Activated CD4-positive, alpha-beta T cell treated with anti-CD3 and anti-CD28 coated beads for 36 hours (primary cell): ENCODE measurements around the gene ENGASE. TPM values are rescaled to one million over a fixed set of nuclear protein-coding genes. Genes with fewer than 3 reads are reported as not detected.

Experiments
- ATAC-seq: fragments of 200-7000 bp; cut with Tn5 transposase; one replicate; pipeline ENCODE4 v1.10.0; 2021; ENCODE audit warnings: mild to moderate bottlenecking, moderate library complexity
- CTCF ChIA-PET: fragments of 350-600 bp; sonication (Branson Sonifier 250); formaldehyde crosslinking; loops from one replicate; lab custom pipeline; 2021; ENCODE audit warnings: antibody characterized with exemption; lab: Charles Lee
- POLR2A ChIA-PET: fragments of 350-600 bp; sonication (Branson Sonifier 250); formaldehyde crosslinking; loops from one replicate; lab custom pipeline; 2021; ENCODE audit warnings: antibody characterized with exemption, inconsistent platforms; lab: Charles Lee
- DNase-seq: peaks from one replicate; pipeline ENCODE4 v3.0.0-alpha.2; 2020
- H3K27ac Mint-ChIP-seq: one replicate; pipeline ENCODE4 v1.8.0; 2021; ENCODE audit warnings: mixed read lengths
- H3K27me3 Mint-ChIP-seq: one replicate; pipeline ENCODE4 v1.8.0; 2021; ENCODE audit warnings: mixed read lengths
- H3K36me3 Mint-ChIP-seq: one replicate; pipeline ENCODE4 v1.8.0; 2021; ENCODE audit warnings: low read depth, mixed read lengths
- H3K4me1 Mint-ChIP-seq: one replicate; pipeline ENCODE4 v1.8.0; 2021; ENCODE audit warnings: mixed read lengths
- H3K4me3 Mint-ChIP-seq: one replicate; pipeline ENCODE4 v1.8.0; 2021; ENCODE audit warnings: mild to moderate bottlenecking, moderate library complexity, mixed read lengths
- H3K9me3 Mint-ChIP-seq: one replicate; pipeline ENCODE4 v1.8.0; 2021; ENCODE audit warnings: low read depth, mixed read lengths
- intact Hi-C, 2 experiments: fragments of 100-400 bp; cut with DNase I in 1 of 2; cut with micrococcal nuclease in 1 of 2; formaldehyde crosslinking; loops; one replicate each; pipeline versions ENCODE4 v1.14.2 to v1.15.1; 2022 to 2024; cut with DNase I, micrococcal nuclease
- total RNA-seq, 2 experiments: library from RNA; stranded (reverse); gene quantifications; one replicate each; pipeline ENCODE4 v1.2.3, GENCODE V29; 2021

The ENGASE gene
- total RNA-seq, 2 experiments from 2014 or later: 17.3 to 23.7 TPM

DNA sequence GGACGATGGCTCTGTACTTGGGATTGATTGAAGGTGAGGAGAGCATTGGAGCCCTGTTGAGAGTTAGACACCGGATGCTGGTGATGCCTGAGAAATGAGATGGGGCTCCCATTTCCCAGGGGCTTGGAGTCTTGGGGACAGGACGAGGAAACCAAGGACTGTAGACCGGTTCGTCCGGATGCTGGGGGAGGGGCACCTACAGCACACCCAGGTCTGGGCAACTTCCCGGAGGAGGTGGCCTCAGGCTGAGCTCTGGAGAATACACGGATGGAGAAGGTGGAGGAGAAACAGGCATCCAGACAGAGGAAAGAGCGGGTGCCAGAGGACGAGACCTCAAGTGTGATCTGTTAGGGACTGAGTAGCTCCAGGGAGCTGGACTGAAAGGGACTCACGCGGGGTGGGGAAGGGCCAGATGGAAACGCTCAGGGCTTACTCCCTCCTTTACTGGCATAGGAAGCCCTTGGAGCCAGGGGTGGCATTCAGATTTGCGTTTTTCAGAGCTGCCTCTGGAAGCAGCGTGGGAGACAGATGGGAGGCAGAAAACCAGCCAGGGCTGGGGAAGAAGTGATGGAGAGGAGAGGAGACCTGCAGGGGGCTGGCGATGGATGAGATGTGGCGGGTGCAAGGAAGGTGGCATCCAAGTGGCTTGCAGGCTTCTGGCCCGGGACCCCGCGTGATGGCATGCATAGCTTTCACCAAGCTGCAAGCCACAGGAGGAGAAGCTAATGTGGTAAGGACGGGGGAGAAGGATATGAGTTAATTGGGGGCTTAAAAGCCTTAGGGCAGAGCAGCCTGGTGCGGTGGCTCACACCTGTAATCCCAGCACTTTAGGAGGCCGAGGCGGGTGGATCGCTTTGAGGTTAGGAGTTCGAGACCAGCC lies 42.4 kb upstream of the ENGASE start:
- ATAC-seq (no peak), DNase-seq (no peak)
- intact Hi-C loops: no loop called here
- H3K27ac Mint-ChIP-seq: no peak overlapping the region
- no peak overlapping the region for H3K4me3 Mint-ChIP-seq
- CTCF ChIA-PET: interaction anchor here (1.0 kb wide), 1 partner anchor 12 kb away, joined by 4 read pairs; no protein-coding TSS in a partner anchor
- POLR2A ChIA-PET: no interaction called here
- H3K4me1 Mint-ChIP-seq: no peaks in the 10 kb centered on the region
- peaks cover 2% of the 10 kb centered on the region for H3K27me3 Mint-ChIP-seq
- H3K9me3 Mint-ChIP-seq: no peaks in the 10 kb centered on the region
- no peaks in the 10 kb centered on the region for H3K36me3 Mint-ChIP-seq

DNA sequence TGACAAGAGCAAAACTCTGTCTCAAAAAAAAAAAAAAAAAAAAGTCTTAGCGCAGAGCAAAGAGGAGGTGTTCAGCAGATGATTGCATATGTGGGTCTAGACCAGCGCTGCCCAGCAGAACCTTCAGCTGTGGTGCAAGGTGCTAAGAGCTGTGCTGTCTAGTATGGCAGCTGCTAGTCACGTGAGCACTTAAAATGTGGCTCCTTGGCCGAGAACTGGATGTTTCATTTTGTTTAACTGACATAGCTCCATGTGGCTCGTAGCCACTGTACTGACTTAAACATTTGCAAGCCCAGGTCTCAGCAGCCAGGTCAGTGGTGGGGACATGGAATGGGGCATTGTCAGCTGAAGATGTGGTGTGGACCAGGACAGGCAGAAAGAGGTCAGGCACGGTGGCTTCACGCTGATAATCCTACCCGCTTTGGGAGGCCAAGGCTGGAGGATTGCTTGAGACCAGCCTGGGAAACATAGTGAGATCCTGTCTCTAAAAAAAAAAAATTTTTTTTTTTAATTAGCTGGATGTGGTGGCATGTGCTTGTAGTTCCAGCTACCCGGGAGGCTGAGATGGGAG lies 41.5 kb upstream of the ENGASE start:
- CTCF ChIA-PET: interaction anchor here (0.6 to 1.0 kb wide), 3 partner anchors 11 to 1312 kb away, joined by 3 to 4 read pairs (median 3); no protein-coding TSS in a partner anchor

DNA sequence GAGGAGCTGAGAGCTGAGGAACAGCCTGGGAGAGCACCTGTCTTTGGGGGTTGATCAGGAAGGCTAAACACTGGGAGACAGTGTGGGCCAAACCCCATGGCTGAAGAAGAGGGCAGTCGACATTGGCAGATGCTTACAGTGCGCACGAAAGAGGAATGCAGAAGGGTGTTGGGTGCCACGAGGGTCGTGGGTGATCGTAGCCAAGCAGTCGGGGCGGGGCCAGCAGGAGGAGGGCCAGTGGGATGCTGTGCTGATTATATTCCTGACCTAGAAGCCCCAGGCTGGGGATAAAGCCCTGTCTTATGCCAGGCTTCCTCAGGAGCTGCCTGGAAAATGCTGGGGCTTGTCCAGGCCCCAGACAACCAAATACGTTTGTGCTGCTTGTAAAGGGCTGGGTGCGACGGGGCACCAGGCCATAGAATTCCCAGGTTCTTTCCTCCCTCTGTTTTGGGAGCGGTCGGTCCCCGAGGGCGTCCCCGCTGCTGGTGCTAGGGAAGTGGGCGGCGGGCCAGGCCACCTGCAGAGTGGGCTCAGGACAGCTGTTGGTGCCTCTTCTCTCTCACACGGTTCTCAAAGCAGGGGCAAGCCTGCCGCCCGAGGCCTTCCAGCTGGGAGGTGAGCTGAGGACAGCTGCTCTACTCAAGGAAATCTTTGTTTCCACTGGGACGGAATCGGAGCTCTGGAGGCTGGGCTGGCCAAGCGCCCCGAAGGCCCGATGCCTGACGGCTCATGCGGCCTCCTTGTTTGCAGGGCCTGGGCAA lies 40.7 kb upstream of the ENGASE start:
- no peaks in the 10 kb centered on the region for H3K9me3 Mint-ChIP-seq
- ChIA-PET CTCF (interaction anchor here (0.6 to 1.0 kb wide), 3 partner anchors 12 to 1312 kb away, joined by 3 to 4 read pairs (median 3); no protein-coding TSS in a partner anchor), POLR2A (no interaction called here)
- ATAC-seq: no peak
- H3K4me1 Mint-ChIP-seq: no peaks in the 10 kb centered on the region
- H3K27ac Mint-ChIP-seq: no peak overlapping the region
- intact Hi-C loops: no loop called here
- no peaks in the 10 kb centered on the region for H3K36me3 Mint-ChIP-seq
- H3K27me3 Mint-ChIP-seq: peaks cover 2% of the 10 kb centered on the region
- H3K4me3 Mint-ChIP-seq: no peak overlapping the region
- DNase-seq: no peak

More for the DNA sequence above, 41.5 kb upstream of the ENGASE start:
- no peaks in the 10 kb centered on the region for H3K4me1 Mint-ChIP-seq
- H3K27ac Mint-ChIP-seq: no peak overlapping the region
- intact Hi-C loops: no loop called here
- POLR2A ChIA-PET: no interaction called here
- H3K27me3 Mint-ChIP-seq: peaks cover 2% of the 10 kb centered on the region
- DNase-seq (no peak), ATAC-seq (no peak)
- no peaks in the 10 kb centered on the region for H3K9me3 Mint-ChIP-seq
- no peak overlapping the region for H3K4me3 Mint-ChIP-seq
- H3K36me3 Mint-ChIP-seq: no peaks in the 10 kb centered on the region

GRCh38 chr17:79034931-79035485 lies 39.6 kb upstream of the ENGASE start:
- Mint-ChIP-seq H3K36me3 (no peaks in the 10 kb centered on the region), H3K27ac (no peak overlapping the region)

GRCh38 chr17:79035686-79036085 lies 38.9 kb upstream of the ENGASE start:
- Mint-ChIP-seq H3K9me3 (no peaks in the 10 kb centered on the region), H3K27ac (no peak overlapping the region), H3K4me1 (no peaks in the 10 kb centered on the region), H3K4me3 (no peak overlapping the region), H3K27me3 (peaks cover 2% of the 10 kb centered on the region), H3K36me3 (no peaks in the 10 kb centered on the region)
- CTCF ChIA-PET: interaction anchor here (0.7 to 1.7 kb wide), 7 partner anchors 10 to 576 kb away, joined by 3 to 5 read pairs (median 3); no protein-coding TSS in a partner anchor
- POLR2A ChIA-PET: no interaction called here
- DNase-seq: no peak
- no peak for ATAC-seq
- intact Hi-C loops: no loop called here

More at GRCh38 chr17:79034931-79035485, 39.6 kb upstream of the ENGASE start:
- no peak for ATAC-seq
- H3K4me1 Mint-ChIP-seq: no peaks in the 10 kb centered on the region
- peaks cover 2% of the 10 kb centered on the region for H3K27me3 Mint-ChIP-seq
- DNase-seq: no peak
- no peaks in the 10 kb centered on the region for H3K9me3 Mint-ChIP-seq
- POLR2A ChIA-PET: no interaction called here
- intact Hi-C loops: no loop called here
- CTCF ChIA-PET: interaction anchor here (1.0 to 1.1 kb wide), 2 partner anchors 11 to 15 kb away, joined by 4 read pairs; no protein-coding TSS in a partner anchor
- H3K4me3 Mint-ChIP-seq: no peak overlapping the region

DNA sequence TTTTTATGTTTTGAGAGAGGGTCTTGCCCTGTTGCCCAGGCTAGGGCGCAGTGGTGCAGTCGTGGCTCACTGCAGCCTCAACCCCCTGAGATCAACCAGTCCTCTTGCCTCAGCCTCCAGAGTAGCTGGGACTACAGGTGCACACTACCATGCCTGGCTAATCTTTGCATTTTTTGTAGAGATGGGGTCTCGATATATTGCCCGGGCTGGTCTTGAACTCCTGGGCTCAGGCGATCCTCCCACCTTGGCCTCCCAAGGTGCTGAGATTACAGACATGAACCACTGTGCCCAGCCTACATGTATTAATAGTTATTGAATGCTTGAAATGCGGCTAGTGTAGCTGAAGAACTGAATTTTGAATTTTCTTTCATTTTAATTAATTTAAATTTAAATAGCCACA lies 38.4 kb upstream of the ENGASE start:
- Mint-ChIP-seq H3K27ac (no peak overlapping the region), H3K27me3 (peaks cover 2% of the 10 kb centered on the region), H3K9me3 (no peaks in the 10 kb centered on the region), H3K36me3 (no peaks in the 10 kb centered on the region), H3K4me3 (no peak overlapping the region), H3K4me1 (no peaks in the 10 kb centered on the region)
- intact Hi-C loops: no loop called here
- ATAC-seq: no peak
- DNase-seq: no peak
- POLR2A ChIA-PET: no interaction called here
- CTCF ChIA-PET: interaction anchor here (0.7 to 1.7 kb wide), 7 partner anchors 9 to 575 kb away, joined by 3 to 5 read pairs (median 3); no protein-coding TSS in a partner anchor

DNA sequence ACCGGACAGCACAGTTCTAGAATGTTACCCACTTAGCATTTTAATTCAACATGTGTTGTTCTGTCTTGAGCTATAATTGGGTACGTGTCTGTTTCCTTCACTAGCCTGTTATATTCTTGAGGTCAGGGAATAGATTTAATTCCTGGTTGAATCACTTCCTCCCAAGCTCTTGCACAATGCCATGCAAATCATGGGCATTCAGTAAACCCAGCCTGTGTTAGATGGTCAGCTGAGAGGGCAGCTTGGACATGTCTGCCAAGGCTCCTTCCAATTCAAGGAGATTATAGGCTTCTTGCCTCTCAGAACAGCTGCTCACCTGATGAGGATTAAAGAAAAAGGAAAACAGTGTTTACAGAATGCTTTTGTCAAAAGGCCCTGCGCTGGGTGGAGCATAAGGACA lies 38.0 kb upstream of the ENGASE start:
- H3K27me3 Mint-ChIP-seq: peaks cover 2% of the 10 kb centered on the region
- no peaks in the 10 kb centered on the region for H3K4me1 Mint-ChIP-seq
- H3K27ac Mint-ChIP-seq: no peak overlapping the region
- H3K9me3 Mint-ChIP-seq: no peaks in the 10 kb centered on the region
- ChIA-PET CTCF (interaction anchor here (0.6 to 1.7 kb wide), 7 partner anchors 9 to 31 kb away, joined by 3 to 5 read pairs (median 4); no protein-coding TSS in a partner anchor), POLR2A (no interaction called here)
- H3K4me3 Mint-ChIP-seq: no peak overlapping the region
- no peak for ATAC-seq
- no peak for DNase-seq
- H3K36me3 Mint-ChIP-seq: no peaks in the 10 kb centered on the region
- intact Hi-C loops: no loop called here

- DNase-seq: no peak
- ChIA-PET CTCF (no interaction called here), POLR2A (no interaction called here)
- no peaks in the 10 kb centered on the region for H3K36me3 Mint-ChIP-seq
- no peak overlapping the region for H3K4me3 Mint-ChIP-seq
- no peaks in the 10 kb centered on the region for H3K4me1 Mint-ChIP-seq
- no peak overlapping the region for H3K27ac Mint-ChIP-seq
- H3K27me3 Mint-ChIP-seq: no peaks in the 10 kb centered on the region
- H3K9me3 Mint-ChIP-seq: peaks cover 3% of the 10 kb centered on the region
- intact Hi-C loops: no loop called here
- no peak for ATAC-seq
Observed at GRCh38 chr17:79038545-79039135, 36.0 kb upstream of the ENGASE start.

DNA sequence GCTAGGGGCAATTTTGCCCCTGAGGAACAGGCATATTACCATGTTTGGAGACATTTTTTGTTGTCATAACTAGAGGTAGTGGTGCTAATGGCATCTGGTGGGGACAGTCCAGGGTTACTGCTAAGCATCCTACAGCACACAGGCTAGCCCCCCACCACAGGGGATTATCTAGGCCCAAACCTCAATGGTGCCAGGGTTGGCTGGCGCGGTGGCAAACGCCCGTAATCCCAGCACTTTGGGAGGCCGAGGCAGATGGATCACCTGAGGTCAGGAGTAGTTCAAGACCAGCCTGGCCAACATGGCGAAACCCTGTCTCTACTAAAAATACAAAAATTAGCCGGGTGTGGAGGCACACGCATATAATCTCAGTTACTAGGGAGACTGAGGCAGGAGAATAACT lies 35.5 kb upstream of the ENGASE start:
- Mint-ChIP-seq H3K27me3 (no peaks in the 10 kb centered on the region), H3K4me3 (no peak overlapping the region), H3K9me3 (peaks cover 3% of the 10 kb centered on the region), H3K27ac (no peak overlapping the region), H3K36me3 (no peaks in the 10 kb centered on the region), H3K4me1 (no peaks in the 10 kb centered on the region)
- intact Hi-C loops: no loop called here
- ATAC-seq (no peak), DNase-seq (no peak)
- POLR2A ChIA-PET: no interaction called here
- CTCF ChIA-PET: no interaction called here

- H3K9me3 Mint-ChIP-seq: peaks cover 3% of the 10 kb centered on the region
Observed at GRCh38 chr17:79039886-79040285, 34.7 kb upstream of the ENGASE start.

More at GRCh38 chr17:79039886-79040285, 34.7 kb upstream of the ENGASE start:
- Mint-ChIP-seq H3K27me3 (peaks cover 2% of the 10 kb centered on the region), H3K36me3 (no peaks in the 10 kb centered on the region), H3K4me3 (no peak overlapping the region), H3K27ac (no peak overlapping the region), H3K4me1 (no peaks in the 10 kb centered on the region)
- intact Hi-C loops: no loop called here
- ATAC-seq (no peak), DNase-seq (no peak)
- ChIA-PET POLR2A (no interaction called here), CTCF (interaction anchor here (1.4 kb wide), 1 partner anchor 43 kb away, joined by 3 read pairs; no protein-coding TSS in a partner anchor)
